NCI-H1417 treated with DMSO at 0.1 percent for 48 hours (cell line): ENCODE measurements around the gene GAGE12C.
"Not testable (repeated sequence)": the region's sequence is repeated elsewhere in the genome, so short reads cannot be mapped to it uniquely, and the experiment has no call there.

Experiments
- DNase-seq: peaks from one replicate; lab custom pipeline; 2025; lab: John Stamatoyannopoulos, UW

The GAGE12C gene

GRCh38 chrX:49531877-49532276 is at the start of gene GAGE12C:
Gene GAGE12C (plus strand): TSS chrX:49532177. CDS start chrX:49533332, 1,155 bp downstream.
- DNase-seq = not testable (repeated sequence)

- not testable (repeated sequence) for DNase-seq
Measured at GRCh38 chrX:49541433-49541832, 9.5 kb downstream of the GAGE12C start, which contains the start of gene GAGE12D. Gene GAGE12D (plus strand): TSS chrX:49541733. CDS start chrX:49542888, 1,155 bp downstream.

- DNase-seq = not testable (repeated sequence)
Measured at GRCh38 chrX:49550989-49551388, 19.0 kb downstream of the GAGE12C start, which contains the start of gene GAGE12E. Gene GAGE12E (plus strand): TSS chrX:49551289. CDS start chrX:49552444, 1,155 bp downstream.

GRCh38 chrX:49560542-49560941 is 28.6 kb downstream of the GAGE12C start, which contains the start of gene GAGE12F:
Gene GAGE12F (plus strand): TSS chrX:49560842. CDS start chrX:49561997, 1,155 bp downstream.
- not testable (repeated sequence) for DNase-seq

- not testable (repeated sequence) for DNase-seq
Measured at GRCh38 chrX:49568728-49569127, 36.8 kb downstream of the GAGE12C start.

- not testable (repeated sequence) for DNase-seq
Measured at GRCh38 chrX:49569152-49569551, 37.2 kb downstream of the GAGE12C start.

GRCh38 chrX:49570100-49570499 is 38.1 kb downstream of the GAGE12C start, which contains the start of gene GAGE12G:
Gene GAGE12G (plus strand): TSS chrX:49570400. CDS start chrX:49571555, 1,155 bp downstream.
- not testable (repeated sequence) for DNase-seq

GRCh38 chrX:49579649-49580048 is 47.7 kb downstream of the GAGE12C start, which contains the start of gene GAGE12H:
Gene GAGE12H (plus strand): TSS chrX:49579949. CDS start chrX:49581104, 1,155 bp downstream.
- not testable (repeated sequence) for DNase-seq
